GM12872 (cell line): Measurements from ENCODE around the gene PLPPR3.

Source experiments
- TF ChIP-seq, protein P1 (sequence below): IDR thresholded peaks from 3 replicates; pipeline ENCODE4 v1.5.1; 2011; ENCODE audit warnings: low read depth, mild to moderate bottlenecking, low read length, moderate library complexity; ENCODE audit not compliant: insufficient read depth

The PLPPR3 gene, protein sequence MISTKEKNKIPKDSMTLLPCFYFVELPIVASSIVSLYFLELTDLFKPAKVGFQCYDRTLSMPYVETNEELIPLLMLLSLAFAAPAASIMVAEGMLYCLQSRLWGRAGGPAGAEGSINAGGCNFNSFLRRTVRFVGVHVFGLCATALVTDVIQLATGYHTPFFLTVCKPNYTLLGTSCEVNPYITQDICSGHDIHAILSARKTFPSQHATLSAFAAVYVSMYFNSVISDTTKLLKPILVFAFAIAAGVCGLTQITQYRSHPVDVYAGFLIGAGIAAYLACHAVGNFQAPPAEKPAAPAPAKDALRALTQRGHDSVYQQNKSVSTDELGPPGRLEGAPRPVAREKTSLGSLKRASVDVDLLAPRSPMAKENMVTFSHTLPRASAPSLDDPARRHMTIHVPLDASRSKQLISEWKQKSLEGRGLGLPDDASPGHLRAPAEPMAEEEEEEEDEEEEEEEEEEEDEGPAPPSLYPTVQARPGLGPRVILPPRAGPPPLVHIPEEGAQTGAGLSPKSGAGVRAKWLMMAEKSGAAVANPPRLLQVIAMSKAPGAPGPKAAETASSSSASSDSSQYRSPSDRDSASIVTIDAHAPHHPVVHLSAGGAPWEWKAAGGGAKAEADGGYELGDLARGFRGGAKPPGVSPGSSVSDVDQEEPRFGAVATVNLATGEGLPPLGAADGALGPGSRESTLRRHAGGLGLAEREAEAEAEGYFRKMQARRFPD

DNA sequence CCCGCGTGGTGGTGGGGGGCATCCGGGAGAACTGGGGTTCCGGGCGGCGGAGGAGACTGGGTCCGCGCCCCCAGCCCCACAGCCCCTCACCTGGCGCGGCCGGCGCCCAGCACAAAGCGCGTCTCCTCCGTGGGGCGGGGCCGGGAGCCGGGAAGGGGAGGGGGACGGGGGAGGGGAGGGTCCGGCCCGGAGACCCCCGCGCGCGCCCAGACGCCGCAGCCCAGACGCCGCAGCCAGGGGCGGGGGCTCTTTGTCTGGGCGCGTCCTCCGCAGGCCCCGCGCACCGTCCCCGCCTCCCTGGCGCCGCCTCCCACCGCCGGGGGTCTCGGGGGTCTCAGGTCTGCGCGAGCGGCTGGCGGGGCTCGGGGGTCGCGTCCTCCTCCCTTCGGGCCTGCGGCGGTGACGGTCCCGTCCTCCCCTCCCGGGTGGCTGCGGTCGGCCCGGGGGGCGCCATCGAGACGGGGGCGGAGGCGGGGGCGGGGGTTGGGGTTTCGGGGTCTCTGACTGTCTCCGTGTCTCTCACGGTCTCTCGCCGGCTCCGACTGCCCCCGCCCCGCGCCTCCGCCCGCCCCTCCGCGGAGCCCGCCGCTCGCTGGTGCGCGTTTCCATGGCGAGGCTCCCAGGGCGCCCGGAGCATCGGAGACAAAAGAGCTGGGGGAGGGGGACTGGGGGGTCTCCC, at the start of gene PLPPR3:
Gene PLPPR3, minus strand, starts transcription at position 131 of the 679 bp plus-strand sequence. CDS start 396 bp downstream, outside the sequence.
- TF ChIP-seq, protein P1, sequence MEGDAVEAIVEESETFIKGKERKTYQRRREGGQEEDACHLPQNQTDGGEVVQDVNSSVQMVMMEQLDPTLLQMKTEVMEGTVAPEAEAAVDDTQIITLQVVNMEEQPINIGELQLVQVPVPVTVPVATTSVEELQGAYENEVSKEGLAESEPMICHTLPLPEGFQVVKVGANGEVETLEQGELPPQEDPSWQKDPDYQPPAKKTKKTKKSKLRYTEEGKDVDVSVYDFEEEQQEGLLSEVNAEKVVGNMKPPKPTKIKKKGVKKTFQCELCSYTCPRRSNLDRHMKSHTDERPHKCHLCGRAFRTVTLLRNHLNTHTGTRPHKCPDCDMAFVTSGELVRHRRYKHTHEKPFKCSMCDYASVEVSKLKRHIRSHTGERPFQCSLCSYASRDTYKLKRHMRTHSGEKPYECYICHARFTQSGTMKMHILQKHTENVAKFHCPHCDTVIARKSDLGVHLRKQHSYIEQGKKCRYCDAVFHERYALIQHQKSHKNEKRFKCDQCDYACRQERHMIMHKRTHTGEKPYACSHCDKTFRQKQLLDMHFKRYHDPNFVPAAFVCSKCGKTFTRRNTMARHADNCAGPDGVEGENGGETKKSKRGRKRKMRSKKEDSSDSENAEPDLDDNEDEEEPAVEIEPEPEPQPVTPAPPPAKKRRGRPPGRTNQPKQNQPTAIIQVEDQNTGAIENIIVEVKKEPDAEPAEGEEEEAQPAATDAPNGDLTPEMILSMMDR, result no peak

DNA sequence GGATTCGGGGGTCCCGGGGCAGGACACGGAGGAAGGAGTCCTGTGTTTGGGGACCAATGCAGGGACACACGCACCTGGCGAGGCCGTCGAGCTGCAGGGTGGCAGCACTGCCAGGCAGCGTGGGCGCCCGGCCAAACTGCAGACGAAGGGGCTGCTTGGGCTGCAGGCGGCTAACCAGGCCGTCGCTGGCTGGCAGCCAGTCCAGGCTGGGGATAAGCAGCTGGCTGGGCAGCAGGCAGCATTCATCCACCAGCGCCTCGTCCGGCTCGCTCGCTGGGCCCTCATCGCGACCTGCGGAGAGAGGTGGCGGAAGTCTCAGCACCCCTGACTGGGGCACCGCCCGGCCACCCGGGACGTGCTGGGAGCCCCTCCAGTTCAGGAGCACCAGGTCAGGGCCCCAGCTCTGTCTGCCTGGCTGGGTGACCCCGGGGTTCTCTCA, 49.2 kb upstream of the PLPPR3 start:
- TF ChIP-seq, protein P1, result no peak

DNA sequence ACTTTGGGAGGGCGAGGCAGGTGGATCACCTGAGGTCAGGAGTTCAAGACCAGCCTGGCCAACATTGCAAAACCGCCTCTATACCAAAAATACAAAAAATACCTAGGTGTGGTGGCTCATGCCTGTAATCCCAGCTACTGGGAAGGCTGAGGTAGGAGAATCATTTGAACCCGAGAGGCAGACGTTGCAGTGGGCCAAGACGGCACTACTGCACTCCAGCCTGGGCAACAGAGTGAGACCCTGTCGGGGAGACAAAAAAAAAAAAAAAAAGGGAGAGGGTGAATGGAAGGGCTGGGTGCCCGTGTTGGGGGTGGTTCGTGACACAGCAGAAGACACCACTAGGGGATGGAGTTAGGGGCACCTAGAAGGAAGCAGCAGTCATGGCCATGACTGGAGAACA, 48.6 kb upstream of the PLPPR3 start:
- TF ChIP-seq, protein P1, result no peak

DNA sequence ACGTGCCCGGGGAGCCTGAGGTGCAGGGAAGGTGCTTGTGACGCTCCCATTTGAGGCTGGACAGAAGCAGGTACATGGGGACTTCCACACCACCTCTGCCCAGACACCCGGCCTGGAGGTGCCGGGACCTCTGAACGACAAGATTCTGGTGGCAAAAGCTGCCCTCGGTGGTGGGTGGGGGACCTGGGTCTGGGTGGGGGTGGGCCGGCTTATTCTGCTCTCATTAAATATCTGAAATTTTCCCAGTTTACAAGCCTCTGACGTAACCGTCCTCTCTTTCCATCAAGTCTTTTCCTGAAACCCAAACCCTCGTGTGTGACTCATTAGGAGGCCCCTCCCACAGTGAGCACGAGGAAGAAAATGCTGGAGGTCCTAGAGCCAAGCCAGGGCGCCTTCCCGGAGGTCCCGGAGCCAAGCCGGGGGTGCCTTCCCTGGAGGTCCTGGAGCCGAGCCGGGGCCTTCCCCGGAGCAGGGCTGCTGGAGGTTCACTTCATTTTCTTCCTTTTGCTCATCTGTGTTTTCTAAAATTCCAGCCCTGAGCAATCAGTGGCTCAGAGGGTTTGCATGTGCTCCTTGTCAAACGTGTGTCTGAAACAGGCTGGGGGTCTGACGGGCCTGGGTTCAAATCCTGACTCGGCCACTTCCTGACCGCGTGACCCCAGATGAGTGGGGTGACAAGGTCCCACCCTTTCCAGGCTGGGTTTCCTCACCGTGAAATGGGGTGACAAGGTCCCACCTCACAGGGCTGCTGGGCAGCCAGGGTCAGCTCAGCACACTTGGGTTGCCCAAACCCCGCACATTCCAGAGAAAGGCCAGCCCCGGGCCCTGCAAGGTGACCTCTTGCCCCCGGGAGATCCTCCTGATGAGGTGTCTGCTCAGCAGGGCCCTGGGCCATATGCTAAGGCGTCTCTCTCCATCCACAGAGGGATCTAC, 47.8 kb upstream of the PLPPR3 start:
- TF ChIP-seq, protein P1, result no peak

DNA sequence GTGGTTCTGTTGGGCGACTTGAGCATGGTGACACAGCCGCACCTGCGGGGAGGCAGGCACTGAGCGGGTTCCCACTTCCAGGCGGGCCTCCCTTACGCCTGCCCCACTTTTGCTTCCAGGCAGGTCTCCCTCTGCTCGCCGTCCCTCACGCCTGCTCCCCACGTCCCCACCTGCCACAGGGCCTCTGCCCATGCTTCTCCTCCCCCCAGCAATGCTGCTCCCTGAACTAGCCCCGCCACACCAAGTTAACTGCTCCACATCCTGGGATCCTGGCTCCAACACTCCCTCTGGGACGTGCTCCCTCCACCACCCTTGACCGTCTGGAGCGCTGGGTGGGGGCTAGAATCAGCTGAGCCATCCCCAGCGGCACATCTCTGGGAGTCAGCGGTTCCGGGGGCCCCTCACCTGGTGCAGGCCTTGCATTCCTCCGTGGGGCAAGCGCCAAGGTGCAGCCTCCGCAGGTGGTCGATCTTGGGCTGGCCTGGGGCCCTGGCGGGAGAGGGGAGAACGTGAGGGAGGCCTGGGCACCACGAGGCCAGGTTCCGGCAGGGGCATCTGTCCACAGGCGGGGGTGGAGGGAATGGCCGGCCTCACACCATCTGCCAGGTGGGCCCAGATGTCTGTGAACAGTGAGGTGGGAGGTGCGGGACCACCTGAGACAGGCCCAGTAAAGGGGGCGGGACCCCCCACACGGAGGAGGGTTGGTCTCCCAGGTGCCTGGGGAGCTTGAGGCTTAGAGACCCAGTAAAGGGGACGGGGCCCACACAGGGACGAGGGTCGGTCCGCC, 46.9 kb upstream of the PLPPR3 start:
- TF ChIP-seq, protein P1, result no peak

DNA sequence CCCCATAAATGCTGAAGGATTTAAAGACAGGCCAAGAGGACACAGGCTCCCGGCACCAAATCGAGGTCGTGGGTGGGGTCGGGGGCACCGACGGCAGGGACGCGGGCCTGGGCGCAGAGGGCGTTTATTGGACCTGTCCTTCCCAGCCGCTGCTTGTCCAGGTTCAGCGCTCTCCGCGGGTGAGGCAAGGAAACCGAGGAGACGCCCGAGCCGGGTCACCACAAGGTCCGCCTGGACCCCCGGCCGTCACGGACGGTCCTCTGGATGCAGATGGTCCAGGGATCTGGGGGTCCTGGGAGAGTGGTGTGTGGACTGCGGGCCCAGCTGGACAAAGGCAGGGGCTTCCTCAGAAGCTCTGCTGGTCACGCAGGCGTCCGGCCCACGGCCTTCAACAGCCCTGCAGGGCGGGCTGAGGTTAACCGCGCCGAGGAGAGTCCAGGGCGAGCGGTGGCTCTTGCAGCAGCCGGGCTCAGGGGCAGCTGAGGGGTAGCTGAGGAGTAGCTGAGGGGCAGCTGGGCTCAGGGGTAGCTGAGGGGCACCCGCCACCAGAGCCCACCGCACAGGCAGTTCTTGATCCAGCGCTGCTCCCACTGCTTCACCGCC, 46.2 kb upstream of the PLPPR3 start:
- TF ChIP-seq, protein P1, result no peak
